CD4-positive, alpha-beta T cell (primary cell): ENCODE results near the gene TCF12. TPM values are rescaled to one million over a fixed set of nuclear protein-coding genes. Genes with fewer than 3 reads are reported as not detected.
A peak's percentile ranks its signal among the peaks of the same experiment; 100 is the strongest.

ENCODE experiments used
- ATAC-seq: fragments of 200-7000 bp; cut with Tn5 transposase; one replicate; pipeline ENCODE4 v1.10.0; 2022; ENCODE audit warnings: mild to moderate bottlenecking; ENCODE audit not compliant: poor library complexity
- CTCF ChIA-PET: fragments of 350-600 bp; sonication (Branson Sonifier 250); formaldehyde crosslinking; loops from one replicate; lab custom pipeline; 2021; ENCODE audit warnings: antibody characterized with exemption, inconsistent platforms; lab: Charles Lee
- POLR2A ChIA-PET: fragments of 350-600 bp; sonication (Branson Sonifier 250); formaldehyde crosslinking; loops from one replicate; lab custom pipeline; 2021; ENCODE audit warnings: antibody characterized with exemption, inconsistent platforms; lab: Charles Lee
- DNase-seq, 14 experiments: peaks; one replicate each; pipeline ENCODE4 v3.0.0-alpha.2; 2013 to 2020; ENCODE audit warnings: mixed read lengths in 2 of 14
- H3K27ac ChIP-seq, 2 donors: one replicate each; pipeline versions ENCODE4 v1.5.1 to v1.7.0; 2013; ENCODE audit warnings: low read length in 2 of 2, low read depth in 1 of 2, mild to moderate bottlenecking in 1 of 2
- H3K27me3 ChIP-seq, 2 experiments: 1 replicate in 1 of 2; 2 replicates in 1 of 2; pipeline versions ENCODE4 v1.6.1 to v1.7.0; 2013; ENCODE audit warnings: low read length in 2 of 2, control low read depth in 1 of 2, mild to moderate bottlenecking in 1 of 2, moderate library complexity in 1 of 2; ENCODE audit not compliant: insufficient read depth in 2 of 2, control insufficient read depth in 1 of 2
- H3K36me3 ChIP-seq: one replicate; pipeline ENCODE4 v1.6.1; 2013; ENCODE audit warnings: low read length, control low read depth; ENCODE audit not compliant: insufficient read depth
- H3K4me1 ChIP-seq: one replicate; pipeline ENCODE4 v1.6.1; 2013; ENCODE audit warnings: low read length, control low read depth; ENCODE audit not compliant: insufficient read depth
- H3K4me3 ChIP-seq: one replicate; pipeline ENCODE4 v1.5.1; 2013; ENCODE audit warnings: mild to moderate bottlenecking, low read length, moderate library complexity
- H3K9me3 ChIP-seq, 2 experiments: 1 replicate in 1 of 2; 2 replicates in 1 of 2; pipeline versions ENCODE4 v1.6.1 to v1.7.0; 2013; ENCODE audit warnings: low read length in 2 of 2, mild to moderate bottlenecking in 2 of 2, control low read depth in 1 of 2, moderate library complexity in 1 of 2; ENCODE audit not compliant: control insufficient read depth in 1 of 2, insufficient read depth in 1 of 2
- H3K27ac Mint-ChIP-seq: one replicate; pipeline ENCODE4 v1.8.0; 2020; ENCODE audit warnings: mixed read lengths
- H3K27me3 Mint-ChIP-seq: one replicate; pipeline ENCODE4 v1.8.0; 2021; ENCODE audit warnings: mixed read lengths
- H3K36me3 Mint-ChIP-seq: one replicate; pipeline ENCODE4 v1.8.0; 2021; ENCODE audit warnings: low read depth, mixed read lengths
- H3K4me1 Mint-ChIP-seq: one replicate; pipeline ENCODE4 v1.8.0; 2021; ENCODE audit warnings: low read depth, mixed read lengths
- H3K4me3 Mint-ChIP-seq: one replicate; pipeline ENCODE4 v1.8.0; 2020; ENCODE audit warnings: mild to moderate bottlenecking, mixed read lengths
- H3K9me3 Mint-ChIP-seq: one replicate; pipeline ENCODE4 v1.8.0; 2020; ENCODE audit warnings: mixed read lengths
- intact Hi-C, 2 experiments: fragments of 100-400 bp; cut with DNase I in 1 of 2; cut with micrococcal nuclease in 1 of 2; formaldehyde crosslinking; loops; one replicate each; pipeline versions ENCODE4 v1.15.1 to v1.9.0; 2023 to 2025; cut with DNase I, micrococcal nuclease
- total RNA-seq, 174 experiments: library from RNA in 2 of 174; stranded (reverse) in 2 of 174; gene quantifications; one replicate each; pipeline ENCODE4 v1.2.3 and lab custom pipeline; 2021 to 2026
- TF ChIP-seq, protein P1 (sequence below): fragments of 200-600 bp; IDR thresholded peaks from one replicate; pipeline ENCODE4 v1.8.0; 2022; ENCODE audit warnings: antibody characterized with exemption, mild to moderate bottlenecking

The TCF12 gene
- total RNA-seq, 2 experiments from 2014 or later, result 54.0 TPM

DNA sequence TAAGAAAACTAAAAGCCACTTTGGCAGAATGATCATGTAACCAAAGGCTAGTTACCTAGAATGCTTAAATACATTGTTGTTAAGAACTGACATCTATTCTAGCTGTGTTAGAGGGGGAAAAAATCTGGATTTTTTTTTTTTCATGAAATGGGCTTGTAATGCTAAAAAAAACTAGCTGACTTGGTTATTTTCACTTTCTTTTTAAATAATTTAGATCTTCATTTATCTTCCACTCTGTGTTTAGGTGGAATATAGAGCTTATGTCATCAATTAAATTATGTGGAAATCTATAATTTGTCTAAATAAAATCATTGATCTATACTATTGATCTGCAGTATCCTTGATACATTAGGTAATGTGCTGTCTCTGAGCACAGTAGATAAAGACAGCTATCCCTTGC, 217.4 kb downstream of the TCF12 start:
- peaks cover 2% of the 10 kb centered on the region for H3K4me1 ChIP-seq
- intact Hi-C loops, result no loop called here
- TF ChIP-seq, protein P1, sequence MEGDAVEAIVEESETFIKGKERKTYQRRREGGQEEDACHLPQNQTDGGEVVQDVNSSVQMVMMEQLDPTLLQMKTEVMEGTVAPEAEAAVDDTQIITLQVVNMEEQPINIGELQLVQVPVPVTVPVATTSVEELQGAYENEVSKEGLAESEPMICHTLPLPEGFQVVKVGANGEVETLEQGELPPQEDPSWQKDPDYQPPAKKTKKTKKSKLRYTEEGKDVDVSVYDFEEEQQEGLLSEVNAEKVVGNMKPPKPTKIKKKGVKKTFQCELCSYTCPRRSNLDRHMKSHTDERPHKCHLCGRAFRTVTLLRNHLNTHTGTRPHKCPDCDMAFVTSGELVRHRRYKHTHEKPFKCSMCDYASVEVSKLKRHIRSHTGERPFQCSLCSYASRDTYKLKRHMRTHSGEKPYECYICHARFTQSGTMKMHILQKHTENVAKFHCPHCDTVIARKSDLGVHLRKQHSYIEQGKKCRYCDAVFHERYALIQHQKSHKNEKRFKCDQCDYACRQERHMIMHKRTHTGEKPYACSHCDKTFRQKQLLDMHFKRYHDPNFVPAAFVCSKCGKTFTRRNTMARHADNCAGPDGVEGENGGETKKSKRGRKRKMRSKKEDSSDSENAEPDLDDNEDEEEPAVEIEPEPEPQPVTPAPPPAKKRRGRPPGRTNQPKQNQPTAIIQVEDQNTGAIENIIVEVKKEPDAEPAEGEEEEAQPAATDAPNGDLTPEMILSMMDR, result no peak
- no peak for DNase-seq
- ATAC-seq, result no peak
- Mint-ChIP-seq H3K27me3 (no peaks in the 10 kb centered on the region), H3K36me3 (peaks cover 11% of the 10 kb centered on the region), H3K4me1 (peaks cover 55% of the 10 kb centered on the region), H3K4me3 (no peak overlapping the region), H3K27ac (no peak overlapping the region), H3K9me3 (no peaks in the 10 kb centered on the region)
- no peaks in the 10 kb centered on the region for H3K9me3 ChIP-seq
- H3K27ac ChIP-seq, result no peak overlapping the region
- H3K4me3 ChIP-seq, result no peak overlapping the region
- ChIA-PET POLR2A (interaction anchor here (0.6 to 1.2 kb wide), 2 partner anchors 17 to 216 kb away, joined by 3 to 5 read pairs; no protein-coding TSS in a partner anchor), CTCF (no interaction called here)
- H3K36me3 ChIP-seq, result no peaks in the 10 kb centered on the region
- H3K27me3 ChIP-seq, result no peaks in the 10 kb centered on the region

DNA sequence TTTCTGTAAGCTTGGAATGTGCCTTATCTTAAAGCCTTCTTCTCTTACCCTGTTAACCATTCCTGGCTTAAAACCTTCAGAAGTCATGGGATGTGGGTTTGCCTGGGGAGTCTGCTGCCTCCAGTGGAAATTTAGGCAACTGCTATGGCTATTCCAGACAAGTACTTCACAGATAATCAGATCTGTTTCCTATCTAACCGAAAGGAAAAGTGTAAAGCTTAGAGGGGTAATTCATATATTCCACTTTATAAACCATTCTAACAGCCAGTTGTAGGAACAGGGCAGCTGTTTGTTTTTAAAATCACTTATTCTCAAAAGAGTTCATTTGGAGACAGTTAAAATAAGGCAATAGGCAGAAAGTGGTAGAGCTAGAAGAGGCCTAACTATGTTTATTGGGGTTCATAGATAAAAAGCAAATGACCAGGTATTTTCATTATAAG, 219.9 kb downstream of the TCF12 start:
- DNase-seq, result peak in 2 of 14 experiments; percentile 17 to 19

GRCh38 chr15:57143511-57144078, 225.2 kb downstream of the TCF12 start:
- intact Hi-C loops, result no loop called here
- H3K4me1 Mint-ChIP-seq, result peaks cover 9% of the 10 kb centered on the region
- TF ChIP-seq, protein P1, result no peak
- Histone ChIP-seq H3K9me3 (no peaks in the 10 kb centered on the region), H3K4me3 (no peak overlapping the region), H3K36me3 (no peaks in the 10 kb centered on the region), H3K27ac (no peak overlapping the region), H3K27me3 (no peaks in the 10 kb centered on the region), H3K4me1 (no peaks in the 10 kb centered on the region)
- ChIA-PET POLR2A (no interaction called here), CTCF (interaction anchor here (0.6 kb wide), 1 partner anchor 260 kb away, joined by 3 read pairs; no protein-coding TSS in a partner anchor)
- no peaks in the 10 kb centered on the region for H3K27me3 Mint-ChIP-seq
- no peak overlapping the region for H3K27ac Mint-ChIP-seq
- no peak for ATAC-seq
- no peak for DNase-seq
- H3K4me3 Mint-ChIP-seq, result no peak overlapping the region
- no peaks in the 10 kb centered on the region for H3K9me3 Mint-ChIP-seq
- peaks cover under 1% of the 10 kb centered on the region for H3K36me3 Mint-ChIP-seq

More for the DNA sequence above, 219.9 kb downstream of the TCF12 start:
- H3K4me3 Mint-ChIP-seq, result no peak overlapping the region
- ChIA-PET CTCF (interaction anchor here (1.3 to 1.9 kb wide), 2 partner anchors 8 to 9 kb away, joined by 4 to 5 read pairs; no protein-coding TSS in a partner anchor), POLR2A (no interaction called here)
- H3K27ac Mint-ChIP-seq, result no peak overlapping the region
- H3K36me3 Mint-ChIP-seq, result no peaks in the 10 kb centered on the region
- peak; percentile 43 for ATAC-seq
- H3K27me3 Mint-ChIP-seq, result no peaks in the 10 kb centered on the region
- Histone ChIP-seq H3K27me3 (no peaks in the 10 kb centered on the region), H3K4me1 (peaks cover 2% of the 10 kb centered on the region), H3K9me3 (no peaks in the 10 kb centered on the region), H3K27ac (no peak overlapping the region), H3K4me3 (no peak overlapping the region), H3K36me3 (no peaks in the 10 kb centered on the region)
- TF ChIP-seq, protein P1, result no peak
- H3K9me3 Mint-ChIP-seq, result no peaks in the 10 kb centered on the region
- intact Hi-C loops, result no loop called here
- peaks cover 29% of the 10 kb centered on the region for H3K4me1 Mint-ChIP-seq
